Measurements from ENCODE around the gene SKIDA1. TPM values are rescaled to one million over a fixed set of nuclear protein-coding genes. Genes with fewer than 3 reads are reported as not detected.

SKIDA1 gene
- total RNA-seq, 1 donor from 2014 or later = under 0.01 TPM

DNA sequence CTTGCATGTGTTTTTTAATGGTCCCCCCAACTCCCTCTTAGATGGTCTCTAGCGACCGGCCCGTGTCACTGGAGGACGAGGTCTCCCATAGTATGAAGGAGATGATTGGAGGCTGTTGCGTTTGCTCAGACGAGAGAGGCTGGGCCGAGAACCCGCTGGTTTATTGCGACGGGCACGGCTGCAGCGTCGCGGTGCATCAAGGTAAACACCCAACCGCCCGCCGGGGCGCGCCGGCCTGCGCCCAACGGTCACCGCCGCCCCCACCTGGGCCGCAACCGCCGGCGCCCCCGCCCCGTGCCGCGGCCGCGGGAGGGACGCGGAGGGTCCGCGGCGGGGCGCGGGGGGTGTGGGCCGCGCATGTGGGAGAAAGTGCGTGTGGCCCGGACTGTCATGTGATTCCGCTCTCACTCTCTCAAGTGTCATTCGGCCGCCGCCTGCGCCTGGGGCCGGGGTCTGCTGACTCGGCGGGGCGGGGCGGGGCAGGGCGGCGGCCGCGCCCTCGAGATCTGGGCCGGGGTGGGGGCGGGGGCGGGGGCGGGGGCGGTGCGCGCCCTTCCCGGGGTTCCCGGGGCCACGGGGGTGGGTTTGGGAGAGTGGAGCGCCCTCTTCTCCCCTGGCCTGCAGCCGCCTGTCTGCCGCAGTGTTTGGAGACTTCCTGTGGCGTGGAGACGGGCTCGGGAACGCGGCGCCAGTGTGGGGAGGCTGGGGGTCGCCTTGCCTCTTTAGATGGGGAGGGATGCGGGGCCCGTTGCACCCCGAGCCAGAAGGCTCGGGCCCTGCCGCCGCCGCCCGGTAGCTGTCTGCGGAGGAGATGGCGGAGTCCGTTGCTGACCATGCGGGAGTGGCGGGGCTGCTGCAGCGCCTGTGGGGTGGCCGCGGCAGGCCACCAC lies 9.4 kb upstream of the SKIDA1 start:
- H3K4me3 ChIP-seq (ENCODE audit: low read depth, low read length) = peak overlapping the region; percentile 65
- FAIRE-seq = no peak
- H3K36me3 ChIP-seq (ENCODE audit: control insufficient read depth, insufficient read depth, low read length) = peaks cover 1% of the 10 kb centered on the region
- TF ChIP-seq, protein P1, sequence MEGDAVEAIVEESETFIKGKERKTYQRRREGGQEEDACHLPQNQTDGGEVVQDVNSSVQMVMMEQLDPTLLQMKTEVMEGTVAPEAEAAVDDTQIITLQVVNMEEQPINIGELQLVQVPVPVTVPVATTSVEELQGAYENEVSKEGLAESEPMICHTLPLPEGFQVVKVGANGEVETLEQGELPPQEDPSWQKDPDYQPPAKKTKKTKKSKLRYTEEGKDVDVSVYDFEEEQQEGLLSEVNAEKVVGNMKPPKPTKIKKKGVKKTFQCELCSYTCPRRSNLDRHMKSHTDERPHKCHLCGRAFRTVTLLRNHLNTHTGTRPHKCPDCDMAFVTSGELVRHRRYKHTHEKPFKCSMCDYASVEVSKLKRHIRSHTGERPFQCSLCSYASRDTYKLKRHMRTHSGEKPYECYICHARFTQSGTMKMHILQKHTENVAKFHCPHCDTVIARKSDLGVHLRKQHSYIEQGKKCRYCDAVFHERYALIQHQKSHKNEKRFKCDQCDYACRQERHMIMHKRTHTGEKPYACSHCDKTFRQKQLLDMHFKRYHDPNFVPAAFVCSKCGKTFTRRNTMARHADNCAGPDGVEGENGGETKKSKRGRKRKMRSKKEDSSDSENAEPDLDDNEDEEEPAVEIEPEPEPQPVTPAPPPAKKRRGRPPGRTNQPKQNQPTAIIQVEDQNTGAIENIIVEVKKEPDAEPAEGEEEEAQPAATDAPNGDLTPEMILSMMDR (IDR thresholded peaks at IDR 0.05; ENCODE audit: insufficient read depth, low read length, severe bottlenecking) = no peak
- DNase-seq (ENCODE audit: low read depth) = no peak
- no peaks in the 10 kb centered on the region for H3K27me3 ChIP-seq (ENCODE audit: control insufficient read depth, insufficient read depth, low read length)

GRCh38 chr10:21534280-21534586 lies 8.8 kb upstream of the SKIDA1 start:
- Histone ChIP-seq H3K4me3 (ENCODE audit: low read depth, low read length) (peak overlapping the region; percentile 65), H3K36me3 (ENCODE audit: control insufficient read depth, insufficient read depth, low read length) (peaks cover 1% of the 10 kb centered on the region), H3K27me3 (ENCODE audit: control insufficient read depth, insufficient read depth, low read length) (no peaks in the 10 kb centered on the region)
- TF ChIP-seq, protein P1 (IDR thresholded peaks at IDR 0.05; ENCODE audit: insufficient read depth, low read length, severe bottlenecking) = no peak
- DNase-seq (ENCODE audit: low read depth) (no peak), FAIRE-seq (no peak)

- DNase-seq (ENCODE audit: low read depth) = peak; percentile 75
- TF ChIP-seq, protein P1 (IDR thresholded peaks at IDR 0.05; ENCODE audit: insufficient read depth, low read length, severe bottlenecking) = peak; percentile 37
- Histone ChIP-seq H3K36me3 (ENCODE audit: control insufficient read depth, insufficient read depth, low read length) (peaks cover 1% of the 10 kb centered on the region), H3K4me3 (ENCODE audit: low read depth, low read length) (peak within 1 kb of the TSS; percentile 65), H3K27me3 (ENCODE audit: control insufficient read depth, insufficient read depth, low read length) (no peaks in the 10 kb centered on the region)
- no peak for FAIRE-seq
These were observed 8.2 kb upstream of the SKIDA1 start, which contains the start of gene MLLT10 for GRCh38 chr10:21533467-21534279. Gene MLLT10 (plus strand): TSS chr10:21534232. CDS start chr10:21534645, 413 bp downstream.

GRCh38 chr10:21532694-21533466 lies 7.4 kb upstream of the SKIDA1 start:
- no peak for FAIRE-seq
- TF ChIP-seq, protein P1 (IDR thresholded peaks at IDR 0.05; ENCODE audit: insufficient read depth, low read length, severe bottlenecking) = no peak

DNA sequence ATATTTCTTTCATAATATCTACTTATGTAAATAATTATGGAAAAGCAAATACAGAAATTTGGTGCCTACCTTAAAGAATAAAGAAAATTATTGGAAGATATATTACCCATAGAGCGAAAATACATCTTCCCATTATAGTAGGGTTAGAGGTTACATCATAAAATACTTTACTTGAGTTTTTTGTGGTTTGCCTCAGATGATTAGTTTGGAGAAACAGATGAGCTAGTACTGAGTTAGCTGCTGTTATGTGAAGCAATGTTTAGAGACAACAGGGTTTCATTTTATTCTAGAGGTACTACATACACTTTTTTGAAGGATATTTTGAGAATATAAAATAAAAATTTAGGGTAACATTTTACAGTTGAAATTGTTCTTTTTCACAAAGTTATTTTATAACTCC lies 5.7 kb upstream of the SKIDA1 start:
- no peaks in the 10 kb centered on the region for H3K36me3 ChIP-seq (ENCODE audit: control insufficient read depth, insufficient read depth, low read length)
- DNase-seq (ENCODE audit: low read depth) (peak; percentile 39), FAIRE-seq (no peak)
- H3K4me3 ChIP-seq (ENCODE audit: low read depth, low read length) = no peak overlapping the region
- TF ChIP-seq, protein P1 (IDR thresholded peaks at IDR 0.05; ENCODE audit: insufficient read depth, low read length, severe bottlenecking) = no peak
- no peaks in the 10 kb centered on the region for H3K27me3 ChIP-seq (ENCODE audit: control insufficient read depth, insufficient read depth, low read length)

More at GRCh38 chr10:21532694-21533466, 7.4 kb upstream of the SKIDA1 start:
- no peaks in the 10 kb centered on the region for H3K27me3 ChIP-seq (ENCODE audit: control insufficient read depth, insufficient read depth, low read length)
- H3K4me3 ChIP-seq (ENCODE audit: low read depth, low read length) = peak overlapping the region; percentile 65
- peaks cover 1% of the 10 kb centered on the region for H3K36me3 ChIP-seq (ENCODE audit: control insufficient read depth, insufficient read depth, low read length)
- DNase-seq (ENCODE audit: low read depth) = no peak

Data from bronchial epithelial cell (primary cell).